ENCODE measurements around the gene ZBTB46. TPM values are rescaled to one million over a fixed set of nuclear protein-coding genes. Genes with fewer than 3 reads are reported as not detected.
"Not testable (repeated sequence)": the region's sequence is repeated elsewhere in the genome, so short reads cannot be mapped to it uniquely, and the experiment has no call there.

ZBTB46 gene
- total RNA-seq, 3 donors from 2014 or later, result 8.2 to 18.7 (median 10.7) TPM

- no peak for DNase-seq (ENCODE audit: low spot score in 2 of 2)
- no peak overlapping the region for H3K4me3 ChIP-seq
- H3K27ac ChIP-seq, result peak overlapping the region; percentile 45 to 48
- no peaks in the 10 kb centered on the region for H3K9me3 ChIP-seq
- H3K27me3 ChIP-seq, result no peaks in the 10 kb centered on the region
- no peaks in the 10 kb centered on the region for H3K4me1 ChIP-seq
- intact Hi-C loops (cut with DNase I; ENCODE audit: low total_unique reads), result no loop called here
- peaks cover 8% of the 10 kb centered on the region for H3K36me3 ChIP-seq
- TF ChIP-seq POLR2A (IDR thresholded peaks at IDR 0.05) (no peak), POLR2AphosphoS5 (IDR thresholded peaks at IDR 0.05) (peak; percentile 34 to 72 (median 60)), CTCF (IDR thresholded peaks at IDR 0.05) (no peak)
Observed at GRCh38 chr20:63873477-63873971, 42.5 kb upstream of the ZBTB46 start.

GRCh38 chr20:63868264-63868663, 37.2 kb upstream of the ZBTB46 start:
- Histone ChIP-seq H3K4me3 (no peak overlapping the region), H3K4me1 (peaks cover 2 to 8% of the 10 kb centered on the region in 2 donors), H3K36me3 (no peaks in the 10 kb centered on the region), H3K27me3 (no peaks in the 10 kb centered on the region), H3K27ac (no peak overlapping the region), H3K9me3 (no peaks in the 10 kb centered on the region)
- DNase-seq (ENCODE audit: low spot score in 2 of 2), result no peak
- intact Hi-C loops (cut with DNase I; ENCODE audit: low total_unique reads), result no loop called here
- TF ChIP-seq POLR2A (IDR thresholded peaks at IDR 0.05) (no peak), CTCF (IDR thresholded peaks at IDR 0.05) (no peak), POLR2AphosphoS5 (IDR thresholded peaks at IDR 0.05) (no peak)

- intact Hi-C loops (cut with DNase I; ENCODE audit: low total_unique reads); H3K27ac ChIP-seq; H3K9me3 ChIP-seq; DNase-seq (ENCODE audit: low spot score in 2 of 2); H3K4me3 ChIP-seq; H3K27me3 ChIP-seq; H3K36me3 ChIP-seq: not testable (repeated sequence)
- peaks cover 5 to 12% of the 10 kb centered on the region in 2 donors for H3K4me1 ChIP-seq
Observed at GRCh38 chr20:63867042-63867441, 36.0 kb upstream of the ZBTB46 start.

GRCh38 chr20:63864978-63865640, 34.0 kb upstream of the ZBTB46 start, which contains the start of gene TPD52L2:
TSS of gene TPD52L2 (plus strand) at chr20:63865270. CDS start at chr20:63865366, 96 bp downstream.
- peaks cover 5 to 12% of the 10 kb centered on the region in 2 donors for H3K4me1 ChIP-seq
- H3K36me3 ChIP-seq, result no peaks in the 10 kb centered on the region
- DNase-seq (ENCODE audit: low spot score in 2 of 2), result peak; percentile 99 to 100
- intact Hi-C loops (cut with DNase I; ENCODE audit: low total_unique reads), result no loop called here
- peak within 1 kb of the TSS; percentile 88 to 98 (median 95) for H3K4me3 ChIP-seq
- H3K27me3 ChIP-seq, result no peaks in the 10 kb centered on the region
- H3K27ac ChIP-seq, result peak within 1 kb of the TSS; percentile 95 to 97
- no peaks in the 10 kb centered on the region for H3K9me3 ChIP-seq
- TF ChIP-seq POLR2AphosphoS5 (IDR thresholded peaks at IDR 0.05) (peak; percentile 84 to 96 (median 93)), POLR2A (IDR thresholded peaks at IDR 0.05) (peak; percentile 80), CTCF (IDR thresholded peaks at IDR 0.05) (no peak)

GRCh38 chr20:63864545-63864977, 33.5 kb upstream of the ZBTB46 start:
- Histone ChIP-seq H3K4me3 (peak overlapping the region; percentile 88 to 98 (median 95)), H3K36me3 (no peaks in the 10 kb centered on the region), H3K9me3 (no peaks in the 10 kb centered on the region), H3K27me3 (no peaks in the 10 kb centered on the region), H3K4me1 (peaks cover 5 to 12% of the 10 kb centered on the region in 2 donors), H3K27ac (peak overlapping the region; percentile 95 to 97)
- DNase-seq (ENCODE audit: low spot score in 2 of 2), result no peak
- no peak for TF ChIP-seq CTCF (IDR thresholded peaks at IDR 0.05)
- TF ChIP-seq POLR2A (IDR thresholded peaks at IDR 0.05), result no peak
- TF ChIP-seq POLR2AphosphoS5 (IDR thresholded peaks at IDR 0.05), result no peak
- intact Hi-C loops (cut with DNase I; ENCODE audit: low total_unique reads), result no loop called here
